GM18511 (cell line): Measurements from ENCODE around the gene ZNF79.
"Not testable (repeated sequence)": the region's sequence is repeated elsewhere in the genome, so short reads cannot be mapped to it uniquely, and the experiment has no call there.

Experiments
- ATAC-seq: cut with Tn5 transposase; IDR thresholded peaks from one replicate; pipeline ENCODE4 v1.9.1; 2021; ENCODE audit warnings: mild to moderate bottlenecking, moderate library complexity; ENCODE audit not compliant: unreplicated experiment

Gene ZNF79

GRCh38 chr9:127451858-127452656 lies 27.9 kb downstream of the ZNF79 start:
- ATAC-seq: peak; percentile 4

DNA sequence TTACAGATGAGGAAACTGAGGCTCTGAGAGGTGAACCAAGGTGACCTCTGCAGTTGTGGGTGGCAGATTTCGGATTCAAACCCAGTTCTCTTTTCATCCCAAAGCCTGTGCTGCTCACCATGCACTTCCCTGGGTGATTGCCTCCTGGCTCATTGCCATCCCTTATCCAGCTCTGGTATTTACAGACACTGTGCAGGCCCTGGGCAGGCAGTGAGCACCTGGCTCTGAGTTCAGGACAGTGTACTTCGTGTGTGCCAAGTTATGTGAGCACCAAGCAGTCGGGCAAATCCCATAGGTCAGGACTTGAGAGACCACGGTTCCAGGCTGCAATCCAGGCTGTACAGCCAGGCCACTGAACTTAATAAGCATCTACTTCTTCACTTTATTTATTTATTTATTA lies 28.5 kb downstream of the ZNF79 start:
- ATAC-seq: no peak

DNA sequence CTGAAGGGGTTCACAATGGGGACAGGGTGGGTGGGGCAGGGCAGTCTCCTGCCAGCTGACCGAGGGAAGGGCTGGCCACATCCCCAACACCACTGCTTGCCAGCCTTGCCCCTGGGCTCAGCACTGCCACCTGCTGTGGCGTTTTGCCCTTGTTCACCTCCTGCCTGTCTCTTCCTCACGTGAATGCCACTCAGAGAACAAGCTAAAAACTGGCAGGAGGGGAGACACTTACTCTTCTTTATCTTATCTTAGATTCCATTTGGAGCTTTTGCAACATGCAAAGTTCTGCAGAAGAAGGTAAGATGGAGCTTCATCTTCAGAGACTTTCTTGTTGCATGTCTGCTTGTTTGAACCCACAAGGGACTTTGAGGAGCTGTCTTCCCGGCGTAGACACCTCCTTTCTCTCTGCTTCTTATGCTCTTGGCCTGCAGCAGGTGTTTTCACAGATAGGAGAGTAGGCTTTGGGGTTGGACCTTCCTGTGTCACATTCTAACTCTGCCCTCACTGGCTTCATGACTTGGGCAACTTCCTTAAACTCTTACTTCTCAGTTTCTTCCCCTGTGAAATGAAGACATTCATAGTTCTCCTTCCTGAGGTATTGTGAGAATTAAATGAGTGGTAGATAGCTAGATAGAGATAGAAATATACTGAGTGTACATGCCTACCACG lies 31.3 kb downstream of the ZNF79 start:
- no peak for ATAC-seq

DNA sequence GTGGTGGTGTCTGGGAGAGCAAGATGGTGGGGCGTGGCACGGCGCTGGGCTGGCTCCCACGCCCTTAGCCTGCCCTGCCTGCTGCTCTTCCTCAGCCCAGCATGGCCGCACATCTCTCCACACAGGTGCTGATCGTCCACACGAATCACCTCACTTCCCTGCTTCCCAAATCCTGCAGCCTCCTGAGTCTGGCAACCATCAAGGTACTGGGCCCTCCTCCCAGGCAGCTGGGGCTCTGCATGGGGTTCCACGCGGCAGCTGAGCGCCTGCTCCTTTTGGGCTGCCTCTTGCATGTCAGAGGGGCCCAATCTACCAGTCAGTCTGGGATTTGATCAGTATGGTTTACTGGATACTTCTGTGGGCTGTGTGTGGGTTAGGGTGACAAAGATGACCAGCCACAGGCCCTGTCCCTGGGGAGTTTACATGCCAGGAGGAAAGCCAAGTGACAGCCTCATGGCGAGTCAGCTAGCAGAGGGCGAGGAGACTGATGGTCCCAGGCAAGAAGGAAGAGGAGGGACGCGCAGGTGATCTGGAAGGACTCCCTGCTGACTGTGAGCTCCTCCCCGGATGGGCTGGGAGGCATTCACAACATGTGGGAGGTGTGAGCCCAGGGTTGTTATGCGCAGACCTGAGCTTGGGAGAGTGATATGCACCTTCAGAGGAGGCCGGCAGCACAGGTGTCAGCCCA lies 33.2 kb downstream of the ZNF79 start:
- ATAC-seq: no peak

DNA sequence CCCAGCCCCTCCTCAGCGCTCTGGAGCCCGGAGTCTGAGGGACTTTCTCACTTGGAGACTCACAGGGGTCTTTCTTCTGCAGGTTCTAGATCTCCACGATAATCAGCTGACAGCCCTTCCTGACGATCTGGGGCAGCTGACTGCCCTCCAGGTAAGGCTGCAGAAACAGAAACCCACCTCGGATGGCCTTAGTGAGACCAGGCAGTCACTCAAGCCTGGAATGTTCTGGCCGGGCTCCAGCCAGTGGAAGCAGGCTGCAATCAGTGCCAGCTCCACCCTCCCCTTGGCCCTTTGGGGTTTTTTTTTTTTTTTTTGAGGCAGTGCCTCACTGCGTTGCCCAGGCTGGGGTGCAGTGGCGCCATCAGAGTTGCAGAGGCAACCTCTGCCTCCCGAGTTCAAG lies 34.7 kb downstream of the ZNF79 start:
- no peak for ATAC-seq

- ATAC-seq: no peak
Measured at GRCh38 chr9:127463382-127463781, 39.2 kb downstream of the ZNF79 start.

DNA sequence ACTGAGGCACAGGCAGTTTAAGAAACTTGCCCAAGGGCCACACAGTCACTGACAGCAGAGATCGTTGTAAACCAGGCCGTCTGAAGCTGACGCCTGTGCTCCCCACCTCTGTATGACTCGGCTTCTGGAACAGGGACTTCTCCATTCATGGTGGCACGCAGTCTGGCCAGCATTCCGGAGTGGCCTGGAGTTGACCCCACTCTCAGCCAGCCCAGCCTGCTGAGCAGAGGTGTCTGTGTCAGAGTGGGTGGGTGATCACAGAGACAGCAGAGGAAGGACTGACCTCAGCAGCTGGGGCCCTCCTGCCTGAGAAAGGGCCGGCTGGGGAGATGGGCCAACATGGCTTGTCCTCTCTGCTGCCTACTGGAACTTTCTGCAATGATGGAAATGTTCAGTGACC lies 39.7 kb downstream of the ZNF79 start:
- ATAC-seq: no peak

GRCh38 chr9:127466407-127466917 lies 42.3 kb downstream of the ZNF79 start:
- ATAC-seq: not testable (repeated sequence)

DNA sequence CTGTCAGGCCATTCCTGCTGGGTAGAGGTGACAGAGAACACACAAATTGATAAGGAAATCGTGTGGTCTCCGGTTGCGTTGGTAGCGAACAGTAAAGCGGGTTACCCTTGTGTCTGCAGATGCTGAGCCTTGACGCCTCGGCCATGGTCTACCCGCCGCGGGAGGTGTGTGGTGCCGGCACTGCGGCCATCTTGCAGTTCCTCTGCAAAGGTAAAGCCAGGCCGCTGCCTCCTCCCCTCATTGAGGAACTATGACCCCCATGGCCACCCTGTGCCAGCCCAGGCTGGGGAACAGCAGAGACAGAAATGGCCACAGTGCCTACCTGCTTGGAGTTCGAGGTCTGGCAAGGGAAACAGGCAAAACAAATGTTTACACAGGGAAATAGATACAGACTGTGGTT lies 43.4 kb downstream of the ZNF79 start:
- no peak for ATAC-seq

DNA sequence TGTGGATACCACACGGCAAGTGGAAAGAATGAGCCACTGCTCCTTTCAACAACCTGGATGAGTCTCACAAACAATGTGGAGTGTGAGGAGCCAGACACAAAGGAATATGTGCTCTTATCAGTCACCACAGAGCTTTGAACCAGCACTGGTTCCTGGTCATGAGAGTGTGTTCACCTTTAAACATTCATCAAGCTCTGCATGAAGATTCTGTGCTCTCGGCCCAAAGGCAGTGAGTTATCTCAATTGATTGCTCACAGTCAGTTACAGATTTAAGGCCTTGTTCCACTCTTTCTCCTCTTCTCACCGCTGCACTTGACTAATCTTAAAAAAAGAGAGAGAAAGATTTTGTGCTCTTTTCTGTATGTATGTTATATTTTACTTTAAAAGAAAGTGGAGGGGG lies 46.5 kb downstream of the ZNF79 start:
- ATAC-seq: no peak

GRCh38 chr9:127473501-127473900 lies 49.3 kb downstream of the ZNF79 start:
- ATAC-seq: no peak

GRCh38 chr9:127473932-127474331 lies 49.8 kb downstream of the ZNF79 start:
- ATAC-seq: no peak

- no peak for ATAC-seq
Measured at GRCh38 chr9:127474592-127474991, 50.4 kb downstream of the ZNF79 start.

- ATAC-seq: no peak
Measured at GRCh38 chr9:127479507-127480081, 55.4 kb downstream of the ZNF79 start.

DNA sequence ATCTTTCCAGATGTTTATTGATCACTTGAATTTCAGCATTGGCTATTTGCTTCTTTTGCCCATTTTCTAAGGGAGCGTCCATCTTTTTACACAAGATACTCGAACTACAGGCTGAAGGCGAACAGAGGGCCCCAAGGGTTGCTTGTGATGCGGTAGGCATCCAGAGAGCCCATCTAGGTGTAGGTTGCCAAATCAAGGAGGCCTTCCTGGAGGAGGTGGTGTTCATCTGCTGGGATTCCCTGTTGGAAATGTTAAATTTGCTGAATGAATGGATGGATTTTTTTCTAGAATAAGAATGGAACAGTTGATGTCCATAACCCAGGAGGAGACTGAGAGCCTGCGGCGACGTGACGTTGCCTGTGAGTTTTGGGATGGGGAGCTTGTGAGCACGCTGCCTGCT lies 58.5 kb downstream of the ZNF79 start:
- ATAC-seq: no peak

DNA sequence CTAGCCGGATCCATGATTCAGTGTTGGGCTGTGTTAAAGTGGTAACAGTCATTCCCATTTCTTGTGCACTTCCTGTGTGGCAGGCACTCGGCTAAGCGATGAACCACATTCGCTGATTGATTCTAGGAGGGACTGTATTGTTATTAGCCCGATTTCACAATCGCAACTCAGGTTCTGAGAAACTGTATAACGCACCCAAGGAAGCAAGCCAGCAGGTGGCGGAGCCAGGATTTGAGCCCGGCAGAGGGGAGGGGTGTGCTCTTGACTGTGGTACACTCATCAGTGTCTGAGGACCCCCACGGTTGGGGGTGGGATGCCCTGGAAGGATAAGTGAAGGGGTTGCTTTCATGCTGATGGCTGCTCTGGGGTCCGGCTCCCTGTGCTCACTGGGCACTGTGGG lies 61.8 kb downstream of the ZNF79 start:
- no peak for ATAC-seq

GRCh38 chr9:127488946-127489345 lies 64.8 kb downstream of the ZNF79 start:
- no peak for ATAC-seq

GRCh38 chr9:127489471-127490115 lies 65.4 kb downstream of the ZNF79 start:
- no peak for ATAC-seq

DNA sequence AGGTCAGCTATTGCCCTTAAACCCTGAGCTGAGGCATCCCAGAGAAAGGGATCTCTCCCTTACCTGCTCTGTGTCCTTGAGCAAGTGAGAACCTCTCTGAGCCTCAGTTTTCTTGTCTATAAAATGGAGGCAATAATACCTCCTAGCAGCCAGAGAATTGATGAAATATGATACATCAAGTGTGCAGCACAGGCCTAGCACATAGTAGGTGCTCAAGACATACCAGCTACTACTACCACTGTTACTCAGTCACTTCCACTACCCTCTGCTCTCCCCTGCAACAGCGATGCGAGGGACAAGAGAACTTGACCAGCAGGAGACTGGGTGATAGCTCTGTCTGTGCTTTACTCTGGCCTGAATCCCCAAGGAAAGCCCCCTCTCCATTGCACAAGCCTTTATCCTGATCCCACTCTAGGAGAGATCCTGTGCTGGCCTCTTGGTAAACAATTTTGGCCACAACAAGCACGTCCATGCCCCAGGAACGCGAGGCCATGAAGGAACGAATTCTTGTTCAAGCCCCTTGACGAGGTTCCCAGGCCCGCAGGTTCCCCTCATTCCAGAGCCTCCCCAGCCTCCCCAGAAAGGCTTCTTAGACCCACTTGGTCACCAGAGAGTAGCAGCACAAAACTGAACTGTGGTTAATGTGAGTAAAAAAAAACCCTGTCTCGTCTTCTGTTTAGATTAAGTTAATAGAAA lies 66.5 kb downstream of the ZNF79 start:
- ATAC-seq: no peak

GRCh38 chr9:127491516-127491915 lies 67.3 kb downstream of the ZNF79 start:
- ATAC-seq: no peak
